Colonic mucosa (tissue), 4 donors: Measurements from ENCODE around the gene GON4L. TPM values are rescaled to one million over a fixed set of nuclear protein-coding genes. Genes with fewer than 3 reads are reported as not detected.

Experiments
- DNase-seq: peaks from one replicate; pipeline ENCODE4 v3.0.0-alpha.2; 2020
- H3K27ac ChIP-seq: fragments of 200-600 bp; one replicate; pipeline ENCODE4 v1.8.0; 2021
- H3K27me3 ChIP-seq: fragments of 200-600 bp; one replicate; pipeline ENCODE4 v1.8.0; 2021
- H3K36me3 ChIP-seq: fragments of 200-600 bp; one replicate; pipeline ENCODE4 v1.8.0; 2021
- H3K4me1 ChIP-seq: fragments of 200-600 bp; one replicate; pipeline ENCODE4 v1.8.0; 2021; ENCODE audit warnings: mild to moderate bottlenecking
- H3K4me3 ChIP-seq: fragments of 200-600 bp; one replicate; pipeline ENCODE4 v1.8.0; 2021
- H3K9ac ChIP-seq, 2 donors: one replicate each; pipeline ENCODE4 v1.7.0; 2013; ENCODE audit warnings: control low read depth in 2 of 2, low read depth in 2 of 2, low read length in 2 of 2
- H3K9me3 ChIP-seq: fragments of 200-600 bp; one replicate; pipeline ENCODE4 v1.8.0; 2021
- CTCF ChIP-seq: fragments of 200-600 bp; IDR thresholded peaks from one replicate; pipeline ENCODE4 v1.8.0; 2022; ENCODE audit warnings: antibody characterized with exemption, mild to moderate bottlenecking
- intact Hi-C: fragments of 100-400 bp; cut with DNase I; formaldehyde crosslinking; loops from one replicate; pipeline ENCODE4 v1.14.1; 2022
- total RNA-seq, 2 donors: library from RNA; stranded (reverse); fragmentation: NEBNext Ultra II Directional in 1 of 2; extraction: Animal tissue kit (Norgen Biotek cat#: 25700) in 1 of 2; gene quantifications; one replicate each; pipeline ENCODE4 v1.2.1, GENCODE V29; 2021
- donor health status: healthy.
- donor health status: DM: no; HTN: no; CAD: no.
- donor health status: DM: no; HTN: no; CAD: no.

GON4L gene
- total RNA-seq: 10 to 100 TPM; 33.3 to 34.7 TPM

GRCh38 chr1:155856975-155857930 is at the start of gene GON4L:
Gene GON4L, minus strand, starts transcription at chr1:155857214. Its CDS starts 3,434 bp downstream, at chr1:155853780.
- intact Hi-C loops: no loop called here
- Histone ChIP-seq H3K36me3 (no peaks in the 10 kb centered on the region), H3K27me3 (no peaks in the 10 kb centered on the region), H3K4me1 (no peaks in the 10 kb centered on the region), H3K9me3 (no peaks in the 10 kb centered on the region), H3K27ac (peak within 1 kb of the TSS; percentile 74), H3K4me3 (peak within 1 kb of the TSS; percentile 74), H3K9ac (peak within 1 kb of the TSS; percentile 88 to 96)
- TF ChIP-seq CTCF: no peak
- DNase-seq: peak; percentile 92

GRCh38 chr1:155904261-155904660 is 47.2 kb upstream of the GON4L start:
- no peaks in the 10 kb centered on the region for H3K4me1 ChIP-seq
- no peaks in the 10 kb centered on the region for H3K27me3 ChIP-seq
- no peak overlapping the region for H3K4me3 ChIP-seq
- no peak for TF ChIP-seq CTCF
- no peak overlapping the region for H3K9ac ChIP-seq
- DNase-seq: no peak
- no peak overlapping the region for H3K27ac ChIP-seq
- intact Hi-C loops: no loop called here
- H3K9me3 ChIP-seq: no peaks in the 10 kb centered on the region
- H3K36me3 ChIP-seq: peaks cover 19% of the 10 kb centered on the region

- Histone ChIP-seq H3K4me3 (no peak overlapping the region), H3K9ac (no peak overlapping the region), H3K27me3 (no peaks in the 10 kb centered on the region), H3K9me3 (no peaks in the 10 kb centered on the region), H3K27ac (no peak overlapping the region), H3K36me3 (peaks cover 19% of the 10 kb centered on the region), H3K4me1 (no peaks in the 10 kb centered on the region)
- no peak for TF ChIP-seq CTCF
- DNase-seq: no peak
- intact Hi-C loops: no loop called here
Observed at GRCh38 chr1:155900161-155900560, 43.1 kb upstream of the GON4L start.

GRCh38 chr1:155899683-155900082 is 42.7 kb upstream of the GON4L start:
- Histone ChIP-seq H3K27me3 (no peaks in the 10 kb centered on the region), H3K9me3 (no peaks in the 10 kb centered on the region), H3K9ac (no peak overlapping the region), H3K4me3 (no peak overlapping the region), H3K27ac (no peak overlapping the region), H3K36me3 (peaks cover 16% of the 10 kb centered on the region), H3K4me1 (no peaks in the 10 kb centered on the region)
- TF ChIP-seq CTCF: no peak
- DNase-seq: no peak
- intact Hi-C loops: no loop called here

- TF ChIP-seq CTCF: no peak
- DNase-seq: no peak
- H3K36me3 ChIP-seq: peaks cover 11% of the 10 kb centered on the region
- no peaks in the 10 kb centered on the region for H3K4me1 ChIP-seq
- no peak overlapping the region for H3K4me3 ChIP-seq
- H3K9ac ChIP-seq: no peak overlapping the region
- no peaks in the 10 kb centered on the region for H3K27me3 ChIP-seq
- no peaks in the 10 kb centered on the region for H3K9me3 ChIP-seq
- intact Hi-C loops: no loop called here
- no peak overlapping the region for H3K27ac ChIP-seq
Observed at GRCh38 chr1:155898888-155899287, 41.9 kb upstream of the GON4L start.
